Astrocyte (in vitro differentiated cells and primary cell): ENCODE results near the gene SDF2.

Source experiments
- CTCF ChIP-seq: IDR thresholded peaks from 2 replicates; pipeline ENCODE4 v1.5.1; 2011; ENCODE audit warnings: low read depth, mild to moderate bottlenecking, inconsistent platforms, low read length, moderate library complexity; ENCODE audit not compliant: insufficient read depth
- EZH2 ChIP-seq: IDR thresholded peaks from 2 replicates; pipeline ENCODE4 v1.6.1; 2012; ENCODE audit warnings: mild to moderate bottlenecking, low read length, inconsistent platforms; ENCODE audit not compliant: insufficient read depth

- TF ChIP-seq CTCF (no peak), EZH2 (no peak)
Observed at GRCh38 chr17:28644787-28645575, 16.7 kb downstream of the SDF2 start, which contains the start of gene BLTP2.
